Left lung (tissue), 10 donors: Measurements from ENCODE around the gene CRACR2A. TPM values are rescaled to one million over a fixed set of nuclear protein-coding genes. Genes with fewer than 3 reads are reported as not detected.

ENCODE experiments used
- ATAC-seq: fragments of 200-7000 bp; cut with Tn5 transposase; one replicate; pipeline ENCODE4 v1.9.1; 2020; ENCODE audit warnings: moderate library complexity
- DNase-seq, 4 donors: peaks; one replicate each; pipeline ENCODE4 v3.0.0-alpha.2; 2013 to 2020
- H3K27ac ChIP-seq, 2 donors: fragments of 200-600 bp; sonication (generic) in 1 of 2; one replicate each; pipeline versions ENCODE4 v1.5.0 to v1.8.0; 2020 to 2021
- H3K27me3 ChIP-seq, 2 donors: fragments of 200-600 bp; sonication (generic) in 1 of 2; one replicate each; pipeline versions ENCODE4 v1.5.0 to v1.8.0; 2020 to 2021
- H3K36me3 ChIP-seq, 2 donors: fragments of 200-600 bp; sonication (generic) in 1 of 2; one replicate each; pipeline versions ENCODE4 v1.5.0 to v1.8.0; 2020 to 2021
- H3K4me1 ChIP-seq, 2 donors: fragments of 200-600 bp; one replicate each; pipeline ENCODE4 v1.8.0; 2021
- H3K4me3 ChIP-seq, 2 donors: fragments of 200-600 bp; sonication (generic) in 1 of 2; one replicate each; pipeline versions ENCODE4 v1.5.0 to v1.8.0; 2020 to 2021; ENCODE audit warnings: mild to moderate bottlenecking in 1 of 2
- H3K9me3 ChIP-seq, 2 donors: fragments of 200-600 bp; sonication (generic) in 1 of 2; one replicate each; pipeline versions ENCODE4 v1.5.0 to v1.8.0; 2020 to 2021
- intact Hi-C, 2 donors: fragments of 100-400 bp; cut with DNase I; formaldehyde crosslinking; loops; one replicate each; pipeline versions ENCODE4 v1.11.2 to v1.14.2; 2022
- polyA plus RNA-seq, 6 donors: library from polyadenylated mRNA; unstranded; fragments of 120-200 nt; gene quantifications; one replicate each; pipeline ENCODE4 v1.2.1, GENCODE V29; 2013; ENCODE audit not compliant: insufficient read length in 6 of 6
- total RNA-seq, 2 donors: library from RNA; stranded (reverse); fragmentation: NEBNext Ultra II Directional; extraction: Animal tissue kit (Norgen Biotek cat#: 25700); gene quantifications; one replicate each; pipeline ENCODE4 v1.2.1, GENCODE V29; 2021
- TF ChIP-seq, protein P1 (sequence below), 2 donors: fragments of 200-600 bp; sonication (generic) in 1 of 2; IDR thresholded peaks; one replicate each; pipeline versions ENCODE4 v1.5.0 to v1.8.0; 2021; ENCODE audit warnings: antibody characterized with exemption in 2 of 2
- donor health status: DM: no; HTN: yes; CAD: no.
- donor health status: DM: no; HTN: no; CAD: no.

The CRACR2A gene
- total and polyA plus RNA-seq, 8 donors: 3.2 to 6.5 (median 3.8) TPM

DNA sequence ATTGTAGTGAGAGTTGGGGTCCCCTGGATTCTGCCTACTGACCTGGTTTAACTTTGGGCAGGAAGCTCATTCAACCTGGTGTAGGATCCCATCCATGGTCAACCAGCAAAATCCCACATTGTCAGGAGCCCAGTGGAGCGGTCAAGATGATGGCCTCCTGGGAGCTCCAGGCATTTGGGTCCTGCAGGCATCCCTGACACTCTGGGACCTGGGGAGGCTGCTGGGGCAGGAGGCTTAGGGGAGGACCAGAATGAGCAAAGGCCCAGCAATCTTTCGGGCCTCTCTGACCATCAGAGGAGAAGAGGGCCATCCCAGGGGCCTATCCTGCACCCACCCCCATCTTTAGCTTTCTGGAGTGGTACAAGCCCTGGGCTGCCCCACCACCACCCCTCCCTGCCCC, 157.9 kb downstream of the CRACR2A start:
- H3K27ac ChIP-seq: no peak overlapping the region
- H3K36me3 ChIP-seq: no peaks in the 10 kb centered on the region
- intact Hi-C loops: no loop called here
- TF ChIP-seq, protein P1, sequence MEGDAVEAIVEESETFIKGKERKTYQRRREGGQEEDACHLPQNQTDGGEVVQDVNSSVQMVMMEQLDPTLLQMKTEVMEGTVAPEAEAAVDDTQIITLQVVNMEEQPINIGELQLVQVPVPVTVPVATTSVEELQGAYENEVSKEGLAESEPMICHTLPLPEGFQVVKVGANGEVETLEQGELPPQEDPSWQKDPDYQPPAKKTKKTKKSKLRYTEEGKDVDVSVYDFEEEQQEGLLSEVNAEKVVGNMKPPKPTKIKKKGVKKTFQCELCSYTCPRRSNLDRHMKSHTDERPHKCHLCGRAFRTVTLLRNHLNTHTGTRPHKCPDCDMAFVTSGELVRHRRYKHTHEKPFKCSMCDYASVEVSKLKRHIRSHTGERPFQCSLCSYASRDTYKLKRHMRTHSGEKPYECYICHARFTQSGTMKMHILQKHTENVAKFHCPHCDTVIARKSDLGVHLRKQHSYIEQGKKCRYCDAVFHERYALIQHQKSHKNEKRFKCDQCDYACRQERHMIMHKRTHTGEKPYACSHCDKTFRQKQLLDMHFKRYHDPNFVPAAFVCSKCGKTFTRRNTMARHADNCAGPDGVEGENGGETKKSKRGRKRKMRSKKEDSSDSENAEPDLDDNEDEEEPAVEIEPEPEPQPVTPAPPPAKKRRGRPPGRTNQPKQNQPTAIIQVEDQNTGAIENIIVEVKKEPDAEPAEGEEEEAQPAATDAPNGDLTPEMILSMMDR (IDR thresholded peaks at IDR 0.05): no peak
- H3K9me3 ChIP-seq: no peaks in the 10 kb centered on the region
- H3K4me1 ChIP-seq: no peaks in the 10 kb centered on the region
- H3K27me3 ChIP-seq: no peaks in the 10 kb centered on the region
- no peak for ATAC-seq
- DNase-seq: no peak
- H3K4me3 ChIP-seq: no peak overlapping the region

DNA sequence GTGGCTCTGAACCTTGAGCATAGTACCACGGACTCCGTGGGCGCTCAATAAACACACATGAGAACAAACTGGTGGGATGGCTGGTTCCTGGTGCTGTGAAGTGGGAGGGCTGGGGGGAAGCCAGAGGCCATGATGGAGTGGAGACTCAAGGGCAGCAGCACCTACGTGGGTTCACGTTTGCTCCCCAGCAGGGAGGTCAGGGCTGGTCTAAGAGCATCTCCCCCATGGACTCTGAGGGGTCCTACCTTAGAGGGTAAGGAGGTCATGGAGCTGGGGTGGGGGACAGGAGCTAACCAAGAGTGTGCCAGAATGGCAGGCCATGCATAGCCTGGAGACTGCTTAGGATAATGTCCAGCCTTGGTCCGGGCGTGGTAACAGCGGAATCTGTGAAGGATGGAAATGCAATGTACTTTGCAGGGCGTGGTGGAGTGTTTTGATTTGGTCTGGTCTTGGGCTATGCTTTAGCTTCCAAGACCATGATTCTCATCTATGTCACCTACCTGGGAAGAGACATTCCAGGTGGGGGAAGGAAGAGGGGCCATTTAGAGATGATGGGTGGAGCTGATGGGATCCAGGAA, 158.9 kb downstream of the CRACR2A start:
- no peak overlapping the region for H3K27ac ChIP-seq
- H3K27me3 ChIP-seq: no peaks in the 10 kb centered on the region
- H3K4me3 ChIP-seq: no peak overlapping the region
- H3K36me3 ChIP-seq: no peaks in the 10 kb centered on the region
- intact Hi-C loops: no loop called here
- TF ChIP-seq, protein P1 (IDR thresholded peaks at IDR 0.05): no peak
- H3K9me3 ChIP-seq: no peaks in the 10 kb centered on the region
- no peaks in the 10 kb centered on the region for H3K4me1 ChIP-seq
- ATAC-seq (no peak), DNase-seq (no peak)

DNA sequence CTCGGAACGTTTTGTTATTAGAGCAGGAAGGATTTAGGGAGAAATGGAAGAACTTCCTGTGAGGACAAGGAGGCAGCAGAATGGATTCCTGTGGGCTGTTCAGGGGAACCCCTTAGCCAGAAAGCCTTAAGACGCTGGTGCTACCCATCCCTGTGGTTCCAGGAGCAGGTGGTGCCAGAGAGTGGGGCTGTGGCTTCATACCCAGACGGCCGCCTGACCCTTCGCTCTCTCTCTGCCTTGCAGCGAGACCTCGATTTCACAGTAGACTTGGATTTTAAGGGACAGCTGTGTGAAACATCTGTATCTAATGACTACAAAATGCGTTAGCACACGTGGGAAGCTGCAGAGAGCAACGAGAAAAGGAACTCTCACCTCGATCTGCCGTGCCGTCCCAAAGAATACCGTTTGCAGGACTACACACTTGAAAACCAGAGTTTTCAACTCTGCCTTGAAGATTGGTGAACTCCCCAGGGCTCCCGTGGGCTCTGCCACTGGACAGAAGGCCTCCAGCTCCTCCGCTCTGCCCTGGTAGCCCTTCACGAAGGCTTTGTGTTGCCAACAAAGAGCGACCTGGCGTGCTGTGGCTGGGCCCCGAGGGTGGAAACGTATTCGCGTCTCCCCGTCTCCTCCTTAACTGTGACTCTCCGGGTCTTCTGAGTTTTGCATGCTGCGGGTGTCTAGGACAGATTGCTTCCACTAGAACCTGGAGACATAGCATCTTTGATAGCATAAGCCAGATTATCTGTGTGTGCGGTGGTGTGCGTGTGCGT, 159.9 kb downstream of the CRACR2A start:
- no peak overlapping the region for H3K4me3 ChIP-seq
- intact Hi-C loops: no loop called here
- DNase-seq (no peak), ATAC-seq (no peak)
- TF ChIP-seq, protein P1 (IDR thresholded peaks at IDR 0.05): no peak
- no peaks in the 10 kb centered on the region for H3K4me1 ChIP-seq
- H3K9me3 ChIP-seq: no peaks in the 10 kb centered on the region
- peaks cover 0 to under 1% of the 10 kb centered on the region in 2 donors for H3K27me3 ChIP-seq
- no peak overlapping the region for H3K27ac ChIP-seq
- no peaks in the 10 kb centered on the region for H3K36me3 ChIP-seq

DNA sequence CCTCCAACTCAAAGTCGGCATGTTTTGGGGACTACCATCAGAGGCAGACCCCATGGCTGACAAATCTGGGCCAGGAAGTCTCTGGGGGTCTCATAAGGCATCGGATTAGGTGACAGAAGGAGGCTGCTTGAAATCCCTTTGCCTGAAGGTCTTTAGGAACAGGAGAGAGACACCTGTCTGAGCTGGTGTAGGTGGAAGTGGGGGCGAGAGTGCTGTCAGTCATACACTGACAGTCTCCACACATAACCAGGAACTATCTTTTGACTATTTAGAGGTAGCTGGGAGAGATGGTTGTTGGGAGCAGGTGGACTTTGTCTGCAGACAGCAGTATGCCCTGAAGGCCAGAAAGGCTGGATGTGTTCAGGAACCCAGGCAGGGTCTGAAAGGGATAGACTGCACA, 163.2 kb downstream of the CRACR2A start:
- H3K4me3 ChIP-seq: no peak overlapping the region
- no peak overlapping the region for H3K27ac ChIP-seq
- intact Hi-C loops: no loop called here
- H3K27me3 ChIP-seq: peaks cover 0 to 4% of the 10 kb centered on the region in 2 donors
- DNase-seq (no peak), ATAC-seq (no peak)
- no peaks in the 10 kb centered on the region for H3K36me3 ChIP-seq
- TF ChIP-seq, protein P1 (IDR thresholded peaks at IDR 0.05): no peak
- no peaks in the 10 kb centered on the region for H3K9me3 ChIP-seq
- H3K4me1 ChIP-seq: no peaks in the 10 kb centered on the region

DNA sequence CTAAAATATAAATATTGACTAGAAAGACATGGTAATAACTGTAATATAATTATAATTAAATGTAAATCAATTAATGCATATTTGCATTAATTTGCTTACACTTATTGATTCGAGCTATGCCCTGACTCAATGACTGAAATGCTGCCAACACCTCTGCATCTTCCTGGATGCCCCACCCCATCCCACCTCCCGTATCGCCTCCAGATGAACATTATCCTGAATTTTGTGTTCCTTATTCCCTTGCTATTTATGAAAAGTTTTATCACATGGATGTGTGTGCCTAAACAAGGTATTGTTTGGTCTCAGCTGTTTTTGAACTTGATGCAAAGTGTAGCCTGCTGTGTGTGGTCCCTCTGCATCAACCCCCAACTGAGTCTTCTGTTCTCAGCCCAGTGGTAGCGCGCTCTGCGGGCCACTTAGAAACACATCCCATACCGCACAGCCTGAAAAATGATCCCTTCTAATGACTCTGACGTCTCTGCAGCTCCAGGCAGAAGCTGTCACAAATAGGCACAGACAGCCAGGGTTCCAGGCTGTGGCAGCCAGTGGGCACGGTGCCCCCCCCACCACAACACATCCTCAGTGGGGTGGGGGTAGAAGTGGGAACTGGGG, 165.4 kb downstream of the CRACR2A start:
- Histone ChIP-seq H3K27ac (no peak overlapping the region), H3K36me3 (no peaks in the 10 kb centered on the region), H3K4me3 (no peak overlapping the region), H3K9me3 (no peaks in the 10 kb centered on the region), H3K4me1 (no peaks in the 10 kb centered on the region), H3K27me3 (peaks cover 0 to 4% of the 10 kb centered on the region in 2 donors)
- DNase-seq (no peak), ATAC-seq (no peak)
- TF ChIP-seq, protein P1 (IDR thresholded peaks at IDR 0.05): no peak
- intact Hi-C loops: no loop called here
